HPDE6-E6E7 (cell line): ENCODE data around the gene TMEM117.

Experiments
- DNase-seq: peaks from one replicate; pipeline ENCODE4 v3.0.0; 2011; ENCODE audit warnings: missing footprints; ENCODE audit errors: extremely low spot score

The TMEM117 gene

GRCh38 chr12:43964033-43964432 lies 128.2 kb downstream of the TMEM117 start:
- DNase-seq, result no peak

- DNase-seq, result no peak
Observed at GRCh38 chr12:43964961-43965360, 129.1 kb downstream of the TMEM117 start.

GRCh38 chr12:43965899-43966298 lies 130.0 kb downstream of the TMEM117 start:
- no peak for DNase-seq

GRCh38 chr12:43968736-43969135 lies 132.9 kb downstream of the TMEM117 start:
- DNase-seq, result no peak

- DNase-seq, result peak; percentile 41
Observed at GRCh38 chr12:43969882-43970281, 134.0 kb downstream of the TMEM117 start.

- DNase-seq, result no peak
Observed at GRCh38 chr12:43973385-43973784, 137.5 kb downstream of the TMEM117 start.

GRCh38 chr12:43973993-43974392 lies 138.1 kb downstream of the TMEM117 start:
- DNase-seq, result no peak

GRCh38 chr12:43976027-43976426 lies 140.1 kb downstream of the TMEM117 start:
- DNase-seq, result peak; percentile 9

- DNase-seq, result no peak
Observed at GRCh38 chr12:43978556-43978955, 142.7 kb downstream of the TMEM117 start.

GRCh38 chr12:43979450-43979849 lies 143.6 kb downstream of the TMEM117 start:
- no peak for DNase-seq

- DNase-seq, result no peak
Observed at GRCh38 chr12:43980627-43981191, 144.8 kb downstream of the TMEM117 start.

- no peak for DNase-seq
Observed at GRCh38 chr12:43981726-43982125, 145.8 kb downstream of the TMEM117 start.

GRCh38 chr12:43982544-43982943 lies 146.7 kb downstream of the TMEM117 start:
- DNase-seq, result no peak

GRCh38 chr12:43988838-43989560 lies 153.1 kb downstream of the TMEM117 start:
- peak; percentile 36 for DNase-seq

- no peak for DNase-seq
Observed at GRCh38 chr12:43992856-43993255, 157.0 kb downstream of the TMEM117 start.

GRCh38 chr12:44000309-44000952 lies 164.6 kb downstream of the TMEM117 start:
- peak; percentile 58 for DNase-seq

GRCh38 chr12:44002607-44003006 lies 166.7 kb downstream of the TMEM117 start:
- DNase-seq, result no peak

- no peak for DNase-seq
Observed at GRCh38 chr12:44003721-44004120, 167.8 kb downstream of the TMEM117 start.

- peak; percentile 7 for DNase-seq
Observed at GRCh38 chr12:44015333-44015941, 179.6 kb downstream of the TMEM117 start.

GRCh38 chr12:44017216-44017615 lies 181.3 kb downstream of the TMEM117 start:
- DNase-seq, result no peak

GRCh38 chr12:44019118-44019517 lies 183.2 kb downstream of the TMEM117 start:
- no peak for DNase-seq

GRCh38 chr12:44020555-44020954 lies 184.7 kb downstream of the TMEM117 start:
- no peak for DNase-seq
